Astrocyte (in vitro differentiated cells and primary cell): ENCODE measurements around the gene HNRNPDL. TPM values are rescaled to one million over a fixed set of nuclear protein-coding genes. Genes with fewer than 3 reads are reported as not detected.

Source experiments
- DNase-seq: peaks from one replicate; pipeline ENCODE4 v3.0.0-alpha.2; 2010; ENCODE audit warnings: low read depth
- FAIRE-seq: peaks from 2 replicates; lab custom pipeline; 2011; peaks lifted over from hg19 to GRCh38; lab: Jason Lieb, UNC
- H2AFZ ChIP-seq: 2 replicates; pipeline ENCODE4 v1.6.0; 2012; ENCODE audit warnings: low read depth, low read length, inconsistent platforms
- H3K27ac ChIP-seq: 2 replicates; pipeline ENCODE4 v1.5.1; 2011; ENCODE audit warnings: low read depth, low read length, inconsistent platforms
- H3K27me3 ChIP-seq: 2 replicates; pipeline ENCODE4 v1.6.0; 2011; ENCODE audit warnings: low read length, inconsistent platforms; ENCODE audit not compliant: insufficient read depth
- H3K36me3 ChIP-seq: 2 replicates; pipeline ENCODE4 v1.5.1; 2011; ENCODE audit warnings: low read length, inconsistent platforms; ENCODE audit not compliant: insufficient read depth
- H3K4me1 ChIP-seq: 2 replicates; pipeline ENCODE4 v1.5.1; 2011; ENCODE audit warnings: low read length, inconsistent platforms; ENCODE audit not compliant: insufficient read depth
- H3K4me2 ChIP-seq: 2 replicates; pipeline ENCODE4 v1.6.0; 2012; ENCODE audit warnings: low read length, inconsistent platforms
- H3K4me3 ChIP-seq: 2 replicates; pipeline ENCODE4 v1.5.1; 2011; ENCODE audit warnings: low read depth, mild to moderate bottlenecking, low read length, inconsistent platforms; ENCODE audit not compliant: insufficient read depth
- H3K79me2 ChIP-seq: 2 replicates; pipeline ENCODE4 v1.6.0; 2012; ENCODE audit warnings: mild to moderate bottlenecking, low read length, inconsistent platforms; ENCODE audit not compliant: insufficient read depth
- H3K9ac ChIP-seq: 2 replicates; pipeline ENCODE4 v1.6.0; 2012; ENCODE audit warnings: mild to moderate bottlenecking, low read length, inconsistent platforms
- H3K9me3 ChIP-seq: 2 replicates; pipeline ENCODE4 v1.5.1; 2012; ENCODE audit warnings: low read depth, mild to moderate bottlenecking, low read length, inconsistent platforms; ENCODE audit not compliant: insufficient read depth
- H4K20me1 ChIP-seq: 2 replicates; pipeline ENCODE4 v1.6.0; 2012; ENCODE audit warnings: low read length, inconsistent platforms; ENCODE audit not compliant: insufficient read depth
- H3K27ac Mint-ChIP-seq: one replicate; pipeline ENCODE4 v1.8.0; 2021; ENCODE audit warnings: mild to moderate bottlenecking, mixed read lengths; ENCODE audit not compliant: unreplicated experiment
- H3K27me3 Mint-ChIP-seq: one replicate; pipeline ENCODE4 v1.8.0; 2021; ENCODE audit warnings: low read depth, mixed read lengths; ENCODE audit not compliant: unreplicated experiment
- H3K36me3 Mint-ChIP-seq: one replicate; pipeline ENCODE4 v1.8.0; 2021; ENCODE audit warnings: low read depth, mixed read lengths; ENCODE audit not compliant: unreplicated experiment
- H3K4me1 Mint-ChIP-seq: one replicate; pipeline ENCODE4 v1.8.0; 2021; ENCODE audit warnings: low read depth, mixed read lengths; ENCODE audit not compliant: unreplicated experiment
- H3K4me3 Mint-ChIP-seq: one replicate; pipeline ENCODE4 v1.8.0; 2021; ENCODE audit warnings: mild to moderate bottlenecking, moderate library complexity, mixed read lengths; ENCODE audit not compliant: unreplicated experiment
- H3K9me3 Mint-ChIP-seq: one replicate; pipeline ENCODE4 v1.8.0; 2021; ENCODE audit warnings: mild to moderate bottlenecking, mixed read lengths; ENCODE audit not compliant: unreplicated experiment
- CTCF ChIP-seq: IDR thresholded peaks from 2 replicates; pipeline ENCODE4 v1.5.1; 2011; ENCODE audit warnings: low read depth, mild to moderate bottlenecking, inconsistent platforms, low read length, moderate library complexity; ENCODE audit not compliant: insufficient read depth
- EZH2 ChIP-seq: IDR thresholded peaks from 2 replicates; pipeline ENCODE4 v1.6.1; 2012; ENCODE audit warnings: mild to moderate bottlenecking, low read length, inconsistent platforms; ENCODE audit not compliant: insufficient read depth
- total RNA-seq: library from RNA; stranded (reverse); gene quantifications from 2 replicates; pipeline ENCODE4 v1.2.1, GENCODE V29; 2021

The HNRNPDL gene
- total RNA-seq, 1 donor from 2014 or later: 220 TPM

GRCh38 chr4:82422616-82423015, 7.6 kb downstream of the HNRNPDL start:
- peak overlapping the region; percentile 50 for H3K4me3 Mint-ChIP-seq
- H3K79me2 ChIP-seq: peaks cover 31% of the 10 kb centered on the region
- peaks cover 36% of the 10 kb centered on the region for H3K4me1 ChIP-seq
- H3K27ac ChIP-seq: no peak overlapping the region
- FAIRE-seq (no peak), DNase-seq (no peak)
- H3K4me1 Mint-ChIP-seq: peaks cover 38% of the 10 kb centered on the region
- H3K4me3 ChIP-seq: no peak overlapping the region
- H3K36me3 Mint-ChIP-seq: peaks cover 18% of the 10 kb centered on the region
- H3K27me3 ChIP-seq: no peaks in the 10 kb centered on the region
- H3K27me3 Mint-ChIP-seq: no peaks in the 10 kb centered on the region
- H3K9me3 Mint-ChIP-seq: no peaks in the 10 kb centered on the region
- H3K4me2 ChIP-seq: no peak overlapping the region
- H3K36me3 ChIP-seq: peaks cover 45% of the 10 kb centered on the region
- peaks cover 62% of the 10 kb centered on the region for H4K20me1 ChIP-seq
- H3K27ac Mint-ChIP-seq: no peak overlapping the region
- no peak overlapping the region for H2AFZ ChIP-seq
- no peak overlapping the region for H3K9ac ChIP-seq
- TF ChIP-seq CTCF: no peak
- no peak for TF ChIP-seq EZH2
- H3K9me3 ChIP-seq: no peaks in the 10 kb centered on the region

- Histone ChIP-seq H2AFZ (no peak overlapping the region), H3K27me3 (no peaks in the 10 kb centered on the region), H3K4me3 (no peak overlapping the region), H4K20me1 (peaks cover 55% of the 10 kb centered on the region), H3K36me3 (peaks cover 39% of the 10 kb centered on the region), H3K9me3 (no peaks in the 10 kb centered on the region), H3K4me2 (no peak overlapping the region), H3K79me2 (peaks cover 24% of the 10 kb centered on the region), H3K27ac (no peak overlapping the region), H3K9ac (no peak overlapping the region), H3K4me1 (peaks cover 34% of the 10 kb centered on the region)
- no peak for TF ChIP-seq CTCF
- no peak for TF ChIP-seq EZH2
- H3K27ac Mint-ChIP-seq: peak overlapping the region; percentile 20
- H3K27me3 Mint-ChIP-seq: no peaks in the 10 kb centered on the region
- no peaks in the 10 kb centered on the region for H3K9me3 Mint-ChIP-seq
- peaks cover 17% of the 10 kb centered on the region for H3K36me3 Mint-ChIP-seq
- FAIRE-seq (no peak), DNase-seq (no peak)
- peaks cover 38% of the 10 kb centered on the region for H3K4me1 Mint-ChIP-seq
- peak overlapping the region; percentile 14 for H3K4me3 Mint-ChIP-seq
Observed at GRCh38 chr4:82421796-82422560, 8.3 kb downstream of the HNRNPDL start.

GRCh38 chr4:82419451-82419850, 10.8 kb downstream of the HNRNPDL start:
- Histone ChIP-seq H3K9me3 (no peaks in the 10 kb centered on the region), H2AFZ (no peak overlapping the region), H3K27me3 (peaks cover 4% of the 10 kb centered on the region), H3K4me3 (no peak overlapping the region), H3K4me2 (no peak overlapping the region), H4K20me1 (peaks cover 30% of the 10 kb centered on the region), H3K4me1 (peaks cover 12% of the 10 kb centered on the region), H3K27ac (no peak overlapping the region), H3K79me2 (no peaks in the 10 kb centered on the region), H3K9ac (no peak overlapping the region), H3K36me3 (peaks cover 14% of the 10 kb centered on the region)
- H3K36me3 Mint-ChIP-seq: peaks cover 8% of the 10 kb centered on the region
- no peak for FAIRE-seq
- no peak for DNase-seq
- H3K4me1 Mint-ChIP-seq: peaks cover 18% of the 10 kb centered on the region
- H3K9me3 Mint-ChIP-seq: no peaks in the 10 kb centered on the region
- no peaks in the 10 kb centered on the region for H3K27me3 Mint-ChIP-seq
- H3K27ac Mint-ChIP-seq: no peak overlapping the region
- TF ChIP-seq CTCF (no peak), EZH2 (no peak)
- H3K4me3 Mint-ChIP-seq: no peak overlapping the region
